GM12892 (cell line): ENCODE measurements around the gene MAGI2.

Source experiments
- POLR2AphosphoS5 ChIP-seq: IDR thresholded peaks from 2 replicates; pipeline ENCODE4 v1.6.1; 2011; ENCODE audit warnings: low read depth, low read length, control low read depth
- TAF1 ChIP-seq: IDR thresholded peaks from 2 replicates; pipeline ENCODE4 v1.6.1; 2011; ENCODE audit warnings: low read depth, mild to moderate bottlenecking, control low read depth, low read length, borderline replicate concordance

GRCh38 chr7:78417180-78417853, 1036.2 kb downstream of the MAGI2 start:
- TF ChIP-seq TAF1 = no peak
- TF ChIP-seq POLR2AphosphoS5 = no peak
